SU-DHL-6 (cell line): ENCODE results near the gene ARF6.

Source experiments
- CTCF ChIP-seq: fragments of 200-600 bp; sonication (generic); IDR thresholded peaks from one replicate; pipeline ENCODE4 v1.5.1; 2017; ENCODE audit warnings: antibody characterized with exemption, mild to moderate bottlenecking, low read length, moderate library complexity; ENCODE audit not compliant: insufficient read depth, poor library complexity, severe bottlenecking
- EZH2phosphoT487 ChIP-seq: fragments of 200-600 bp; sonication (generic), shearing (Covaris generic); conservative IDR thresholded peaks from 2 replicates; pipeline ENCODE4 v1.6.1; 2018; ENCODE audit warnings: mild to moderate bottlenecking, antibody characterized with exemption, low read length, moderate library complexity, mixed read lengths

DNA sequence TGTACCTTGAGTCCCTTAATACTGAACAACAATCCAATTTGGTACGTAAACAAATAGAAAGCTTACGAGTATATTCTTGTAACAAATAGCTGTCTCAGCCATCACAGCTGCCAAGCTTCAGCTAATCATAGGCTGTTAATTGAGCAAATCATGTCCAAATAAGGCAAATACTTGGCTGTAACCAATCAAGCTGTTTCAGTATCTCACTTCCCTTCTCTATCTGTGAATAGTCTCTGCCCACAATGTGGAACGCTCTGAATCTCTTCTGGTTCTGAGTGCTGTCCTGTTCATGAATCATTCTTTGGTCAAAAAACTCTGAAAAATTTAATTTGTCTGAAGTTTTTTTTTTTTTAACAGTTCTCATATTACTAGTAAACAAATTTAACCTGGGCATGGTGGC, 34.5 kb upstream of the ARF6 start:
- TF ChIP-seq CTCF: no peak
- no peak for TF ChIP-seq EZH2phosphoT487
